GM12878 (cell line): ENCODE results near the gene FAM118B. TPM values are rescaled to one million over a fixed set of nuclear protein-coding genes. Genes with fewer than 3 reads are reported as not detected.
A peak's percentile ranks its signal among the peaks of the same experiment; 100 is the strongest.

Source experiments
- ATAC-seq: fragments of 200-7000 bp; cut with Tn5 transposase; 3 replicates; pipeline ENCODE4 v1.9.1; 2020; ENCODE audit warnings: mild to moderate bottlenecking, moderate library complexity
- BruUV-seq: library from RNA; stranded (reverse); fragments of 400-500 nt; replicated peaks from 2 replicates; lab custom pipeline; 2021; lab: Mats Ljungman, UMichigan
- CTCF ChIA-PET: fragments of 300-600 bp; sonication (Branson Sonifier 250); formaldehyde crosslinking; extraction: SDS; loops from one replicate; lab custom pipeline; 2021; ENCODE audit warnings: inconsistent platforms; lab: Yijun Ruan, JAX
- POLR2A ChIA-PET: fragments of 350-600 bp; formaldehyde crosslinking; extraction: SDS; loops from one replicate; lab custom pipeline; 2021; ENCODE audit warnings: inconsistent platforms; lab: Charles Lee
- RAD21 ChIA-PET: fragments of 300-600 bp; sonication (Branson Sonifier 250); formaldehyde crosslinking; loops from one replicate; lab custom pipeline; 2023; ENCODE audit warnings: antibody characterized with exemption; ENCODE audit not compliant: unreplicated experiment; lab: Charles Lee
- SMC1A ChIA-PET: fragments of 300-600 bp; sonication (Branson Sonifier 250); formaldehyde crosslinking; loops from one replicate; lab custom pipeline; 2023; ENCODE audit not compliant: unreplicated experiment, uncharacterized antibody; lab: Charles Lee
- DNase-seq: peaks from one replicate; pipeline ENCODE4 v3.0.0-alpha.2; 2011; ENCODE audit warnings: low read depth, low spot score
- FAIRE-seq: peaks from 3 replicates; lab custom pipeline; 2011; peaks lifted over from hg19 to GRCh38; lab: Jason Lieb, UNC
- H2AFZ ChIP-seq: 2 replicates; pipeline ENCODE4 v1.6.0; 2011; ENCODE audit warnings: low read depth, low read length, control low read depth; ENCODE audit not compliant: control insufficient read depth
- H3K27ac ChIP-seq: 2 replicates; pipeline ENCODE4 v1.5.1; 2011; ENCODE audit warnings: control low read depth; ENCODE audit not compliant: control insufficient read depth, insufficient read depth
- H3K27me3 ChIP-seq, 2 experiments: replicated peaks in 1 of 2; 2 replicates each; pipeline versions ENCODE4 v1.6.0 to v1.6.1; 2011; ENCODE audit warnings: low read length in 1 of 2; ENCODE audit not compliant: control insufficient read depth in 2 of 2, insufficient read depth in 2 of 2
- H3K36me3 ChIP-seq, 2 experiments: 2 replicates each; pipeline ENCODE4 v1.5.1; 2011; ENCODE audit warnings: low read length in 1 of 2; ENCODE audit not compliant: control insufficient read depth in 2 of 2, insufficient read depth in 2 of 2
- H3K4me1 ChIP-seq: 2 replicates; pipeline ENCODE4 v1.6.1; 2011; ENCODE audit warnings: mild to moderate bottlenecking, low read length, moderate library complexity, mixed read lengths; ENCODE audit not compliant: control insufficient read depth, insufficient read depth
- H3K4me2 ChIP-seq: 2 replicates; pipeline ENCODE4 v1.6.0; 2011; ENCODE audit warnings: control low read depth; ENCODE audit not compliant: control insufficient read depth, insufficient read depth
- H3K4me3 ChIP-seq: fragments of 200-600 bp; sonication (generic); 2 replicates; pipeline ENCODE4 v1.5.1; 2016
- H3K79me2 ChIP-seq: 2 replicates; pipeline ENCODE4 v1.6.0; 2011; ENCODE audit warnings: low read length; ENCODE audit not compliant: control insufficient read depth, insufficient read depth
- H3K9ac ChIP-seq: 2 replicates; pipeline ENCODE4 v1.8.0; 2011; ENCODE audit warnings: low read length, control low read depth, mixed read lengths; ENCODE audit not compliant: control insufficient read depth, insufficient read depth
- H3K9me3 ChIP-seq: replicated peaks from 3 replicates; pipeline ENCODE4 v1.5.1; 2011; ENCODE audit warnings: mild to moderate bottlenecking, low read length; ENCODE audit not compliant: control insufficient read depth, insufficient read depth
- H4K20me1 ChIP-seq: 2 replicates; pipeline ENCODE4 v1.6.0; 2011; ENCODE audit not compliant: control insufficient read depth, insufficient read depth
- ATF7 ChIP-seq: fragments of 450-650 bp; IDR thresholded peaks from 2 replicates; pipeline ENCODE4 v1.6.1; 2016; ENCODE audit warnings: low read depth, mild to moderate bottlenecking
- ETV6 ChIP-seq, 2 experiments: fragments of 450-650 bp in 1 of 2; IDR thresholded peaks in 1 of 2; conservative IDR thresholded peaks in 1 of 2; 2 replicates each; pipeline ENCODE4 v1.6.1; 2014; ENCODE audit warnings: antibody characterized with exemption in 1 of 2, borderline replicate concordance in 1 of 2, low read depth in 1 of 2, mild to moderate bottlenecking in 1 of 2, moderate library complexity in 1 of 2
- HSF1 ChIP-seq: fragments of 150-350 bp; IDR thresholded peaks from 2 replicates; pipeline ENCODE4 v1.6.1; 2014; ENCODE audit warnings: mild to moderate bottlenecking, low read depth, low read length
- KDM1A ChIP-seq: fragments of 200-600 bp; sonication (generic); IDR thresholded peaks from 2 replicates; pipeline ENCODE4 v1.6.1; 2016; ENCODE audit warnings: borderline replicate concordance
- POLR2A ChIP-seq: IDR thresholded peaks from 2 replicates; pipeline ENCODE4 v1.6.1; 2011; ENCODE audit warnings: low read depth, mild to moderate bottlenecking, low read length
- POLR2AphosphoS2 ChIP-seq: IDR thresholded peaks from 2 replicates; pipeline ENCODE4 v1.6.1; 2011; ENCODE audit warnings: low read depth, mild to moderate bottlenecking, low read length, improper control_type of control experiment, moderate library complexity
- POU2F2 ChIP-seq: IDR thresholded peaks from 3 replicates; pipeline ENCODE4 v1.6.1; 2011; ENCODE audit warnings: low read depth, mild to moderate bottlenecking, low read length, borderline replicate concordance
- STAT3 ChIP-seq: IDR thresholded peaks from 2 replicates; pipeline ENCODE4 v1.6.1; 2011; ENCODE audit warnings: low read depth, low read length, improper control_type of control experiment
- SUZ12 ChIP-seq: fragments of 200-600 bp; sonication (generic); IDR thresholded peaks from one replicate; pipeline ENCODE4 v1.6.1; 2018; ENCODE audit warnings: antibody characterized with exemption, mild to moderate bottlenecking; ENCODE audit not compliant: unreplicated experiment
- ZSCAN29 ChIP-seq: fragments of 450-650 bp; IDR thresholded peaks from 2 replicates; pipeline ENCODE4 v1.6.1; 2017; ENCODE audit warnings: mild to moderate bottlenecking, moderate library complexity
- WGBS: methylation state at CpG from one replicate; pipeline ENCODE4 v1.1.6; 2016; ENCODE audit warnings: low lambda C conversion rate; ENCODE audit not compliant: insufficient replicate concordance, insufficient coverage; ENCODE audit errors: missing lambda C conversion rate; 5-methylcytosine and 5-hydroxymethylcytosine counted together
- in situ Hi-C: fragments of 300-500 bp; cut with MboI; formaldehyde crosslinking; loops from 9 replicates; pipeline ENCODE4 v1.14.3; 2018; ENCODE audit warnings: mixed read lengths
- intact Hi-C: fragments of 100-400 bp; cut with micrococcal nuclease; formaldehyde crosslinking; loops from one replicate; pipeline ENCODE4 v1.14.2; 2022; ENCODE audit not compliant: unreplicated experiment
- polyA plus RNA-seq, 11 experiments: library from polyadenylated mRNA; depleted of rRNA in 4 of 11; unstranded in 6 of 11; stranded (reverse) in 5 of 11; fragments of >200 nt; fragmentation: Nextera tagmentation in 4 of 11; fragmentation: Illumina TruSeq in 1 of 11; extraction: Ambion mirVana in 4 of 11; extraction: Trizol in 1 of 11; gene quantifications; 1 replicate in 1 of 11; 2 replicates in 10 of 11; pipeline versions ENCODE4 v1.2.1 to v1.2.3, GENCODE V29; 2011 to 2016; ENCODE audit warnings: inconsistent platforms in 2 of 11, missing spikeins in 2 of 11, low read depth in 1 of 11
- total RNA-seq, 4 experiments: library from RNA; depleted of rRNA in 3 of 4; stranded (reverse); fragments of >200 nt in 3 of 4; fragmentation: Illumina TruSeq in 1 of 4; extraction: Trizol in 1 of 4; gene quantifications; 2 replicates each; pipeline versions ENCODE4 v1.2.1 to v1.2.3, GENCODE V29; 2013 to 2021

The FAM118B gene
- total and polyA plus RNA-seq, 10 of the 15 experiments (the other 5 are each of a cell fraction or from before 2014, with no cell fraction given): 12.8 to 29.7 (median 16.5) TPM

GRCh38 chr11:126267650-126268049, 56.1 kb downstream of the FAM118B start:
- FAIRE-seq (no peak), ATAC-seq (no peak), DNase-seq (no peak)
- H3K4me3 ChIP-seq: peak overlapping the region; percentile 92
- H3K9ac ChIP-seq: peak overlapping the region; percentile 97
- 56% methylated on average over 6 of the region's 6 CpGs for whole genome bisulfite sequencing
- TF ChIP-seq POU2F2 (0 out of 3 replicates have a peak, but pooled peaks have one; percentile 2), SUZ12 (no peak), POLR2A (peak; percentile 55), KDM1A (no peak), ATF7 (peak; percentile 76), STAT3 (no peak)
- peaks cover 25 to 55% of the 10 kb centered on the region in 2 experiments for H3K36me3 ChIP-seq
- no peaks in the 10 kb centered on the region for H3K9me3 ChIP-seq
- no peaks in the 10 kb centered on the region for H3K27me3 ChIP-seq
- peaks cover 3% of the 10 kb centered on the region; the same call in 1 of the 2 replicates for H3K4me1 ChIP-seq
- RAD21 ChIA-PET: no interaction called here
- H3K4me2 ChIP-seq: peak overlapping the region; percentile 98
- intact Hi-C loops (loop anchor here (2.0 to 5.0 kb wide), 2 partner anchors 37 to 55 kb away; partner anchors contain the start of genes DCPS, FAM118B and RPUSD4), in situ Hi-C loops (no loop called here)
- no peak overlapping the region for H2AFZ ChIP-seq
- CTCF ChIA-PET: interaction anchor here (0.6 to 2.4 kb wide), 2 partner anchors 213 to 283 kb away, joined by 4 to 7 read pairs; no protein-coding TSS in a partner anchor
- no peaks in the 10 kb centered on the region; the same call in 1 of the 2 replicates for H4K20me1 ChIP-seq
- POLR2A ChIA-PET: interaction anchor here (0.6 to 2.9 kb wide), 6 partner anchors 12 to 51 kb away, joined by 3 to 10 read pairs (median 3); partner anchors contain the start of gene TIRAP
- peak overlapping the region; percentile 85 for H3K27ac ChIP-seq
- SMC1A ChIA-PET: interaction anchor here (0.7 kb wide), 1 partner anchor 9 kb away, joined by 3 read pairs; no protein-coding TSS in a partner anchor
- H3K79me2 ChIP-seq: peaks cover 37% of the 10 kb centered on the region
- BruUV-seq: TSS peak; percentile 67

- H3K27ac ChIP-seq: peak overlapping the region; percentile 85
- RAD21 ChIA-PET: interaction anchor here (0.6 kb wide), 1 partner anchor 325 kb away, joined by 3 read pairs; no protein-coding TSS in a partner anchor
- H3K4me1 ChIP-seq: peaks cover 3% of the 10 kb centered on the region; the same call in 1 of the 2 replicates
- TF ChIP-seq HSF1: no peak
- no peak for TF ChIP-seq POLR2AphosphoS2
- no peak for TF ChIP-seq STAT3
- 0 out of 4 replicates have a peak, but pooled peaks of 1 of the 2 experiments have one; percentile 2 for TF ChIP-seq ETV6 (conservative IDR thresholded peaks at IDR 0.05 in 1 of 2, IDR thresholded peaks at IDR 0.05 in 1 of 2; ENCODE audit: borderline replicate concordance in 1 of 2, low read depth in 1 of 2)
- no peak for TF ChIP-seq KDM1A
- TF ChIP-seq ZSCAN29: no peak
- TF ChIP-seq, all 136 proteins: peak for 1
- in situ Hi-C loops (no loop called here), intact Hi-C loops (loop anchor here (2.0 to 5.0 kb wide), 2 partner anchors 36 to 56 kb away; partner anchors contain the start of genes DCPS, FAM118B and RPUSD4)
- no peaks in the 10 kb centered on the region; the same call in 1 of the 2 replicates for H4K20me1 ChIP-seq
- CTCF ChIA-PET: interaction anchor here (0.6 to 2.4 kb wide), 3 partner anchors 42 to 284 kb away, joined by 4 to 7 read pairs (median 5); no protein-coding TSS in a partner anchor
- peak overlapping the region; percentile 97 for H3K9ac ChIP-seq
- peaks cover 37% of the 10 kb centered on the region for H3K79me2 ChIP-seq
- H3K4me3 ChIP-seq: peak overlapping the region; percentile 92
- SMC1A ChIA-PET: interaction anchor here (0.7 to 1.2 kb wide), 2 partner anchors 10 to 57 kb away, joined by 3 read pairs; partner anchors contain the start of genes FAM118B and RPUSD4
- ATAC-seq (peak; percentile 21), FAIRE-seq (no peak), DNase-seq (no peak)
- H3K9me3 ChIP-seq: no peaks in the 10 kb centered on the region
- H3K36me3 ChIP-seq: peaks cover 21 to 53% of the 10 kb centered on the region in 2 experiments
- under 1% methylated on average over 23 of the region's 23 CpGs for WGBS
- BruUV-seq: no TSS peak
- peak overlapping the region; percentile 59 for H2AFZ ChIP-seq
- POLR2A ChIA-PET: interaction anchor here (0.6 to 2.9 kb wide), 7 partner anchors 12 to 51 kb away, joined by 3 to 10 read pairs (median 3); partner anchors contain the start of gene TIRAP
- H3K4me2 ChIP-seq: peak overlapping the region; percentile 98
- H3K27me3 ChIP-seq: no peaks in the 10 kb centered on the region
Measured at GRCh38 chr11:126268361-126268707, 56.8 kb downstream of the FAM118B start.
